Activated naive CD8-positive, alpha-beta T cell treated with anti-CD3 and anti-CD28 coated beads, Interleukin-2, amount 50 U/mL, for 24 hours (primary cell): ENCODE results near the gene SIK2.

ENCODE experiments used
- ATAC-seq: fragments of 150-1000 bp; cut with Tn5 transposase; one replicate; pipeline ENCODE4 v1.10.0; 2021
- DNase-seq: peaks from one replicate; pipeline ENCODE4 v3.0.0; 2021
- H3K27ac Mint-ChIP-seq: one replicate; pipeline ENCODE4 v1.8.0; 2021; ENCODE audit warnings: mild to moderate bottlenecking, mixed read lengths
- H3K27me3 Mint-ChIP-seq: one replicate; pipeline ENCODE4 v1.8.0; 2021; ENCODE audit warnings: mixed read lengths
- H3K36me3 Mint-ChIP-seq: one replicate; pipeline ENCODE4 v1.8.0; 2021; ENCODE audit warnings: low read depth, mixed read lengths
- H3K4me1 Mint-ChIP-seq: one replicate; pipeline ENCODE4 v1.8.0; 2021; ENCODE audit warnings: mixed read lengths
- H3K4me3 Mint-ChIP-seq: one replicate; pipeline ENCODE4 v1.8.0; 2021; ENCODE audit warnings: mild to moderate bottlenecking, moderate library complexity, mixed read lengths
- H3K9me3 Mint-ChIP-seq: one replicate; pipeline ENCODE4 v1.8.0; 2021; ENCODE audit warnings: mixed read lengths

SIK2 gene

DNA sequence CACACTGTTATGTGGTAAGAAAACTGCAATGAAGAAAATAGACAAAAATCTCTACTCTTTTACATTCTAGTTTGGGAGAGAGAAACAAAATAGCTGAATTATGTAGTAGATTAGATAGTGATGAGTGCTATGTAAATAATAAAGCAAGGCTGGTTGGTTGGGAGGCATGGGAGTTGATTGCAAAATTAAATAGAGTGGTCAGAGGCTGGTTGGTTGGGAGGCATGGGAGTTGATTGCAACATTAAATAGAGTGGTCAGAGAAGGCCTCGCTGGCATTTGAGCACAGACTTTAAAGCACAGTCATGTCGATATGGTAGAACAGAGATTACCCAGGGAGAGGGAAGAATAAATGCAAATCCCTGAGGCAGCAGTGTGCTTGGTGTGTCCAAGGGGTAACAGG, 22.4 kb downstream of the SIK2 start:
- ATAC-seq (no peak), DNase-seq (no peak)
- Mint-ChIP-seq H3K4me3 (no peak overlapping the region), H3K4me1 (peaks cover 3% of the 10 kb centered on the region), H3K27me3 (no peaks in the 10 kb centered on the region), H3K36me3 (peaks cover 31% of the 10 kb centered on the region), H3K27ac (no peak overlapping the region), H3K9me3 (peaks cover 8% of the 10 kb centered on the region)

DNA sequence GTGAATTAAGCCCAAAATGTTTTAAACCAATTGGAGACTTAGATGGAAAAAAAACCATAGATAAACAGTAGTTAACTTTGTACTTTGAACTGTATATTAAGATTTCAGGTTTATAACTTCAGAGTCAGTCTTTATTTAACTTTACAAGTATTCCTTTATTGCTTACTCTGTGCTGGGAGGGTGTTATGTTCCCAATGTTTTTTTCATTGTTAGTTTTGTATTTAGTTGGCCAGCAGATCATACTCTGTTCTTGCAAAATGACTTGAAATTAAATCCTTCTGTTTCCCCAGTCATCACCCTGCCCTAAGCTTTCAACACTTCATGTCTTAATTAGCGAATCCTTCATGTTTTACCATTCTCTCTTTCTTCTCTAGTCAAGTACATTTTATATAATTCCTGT, 25.3 kb downstream of the SIK2 start:
- no peak for ATAC-seq
- Mint-ChIP-seq H3K27ac (no peak overlapping the region), H3K27me3 (no peaks in the 10 kb centered on the region), H3K4me3 (no peak overlapping the region), H3K9me3 (peaks cover 6% of the 10 kb centered on the region), H3K4me1 (peaks cover 3% of the 10 kb centered on the region), H3K36me3 (peaks cover 27% of the 10 kb centered on the region)
- DNase-seq: no peak

- Mint-ChIP-seq H3K36me3 (peaks cover 12% of the 10 kb centered on the region), H3K27me3 (no peaks in the 10 kb centered on the region), H3K27ac (no peak overlapping the region), H3K4me1 (peaks cover 13% of the 10 kb centered on the region), H3K9me3 (no peaks in the 10 kb centered on the region), H3K4me3 (no peak overlapping the region)
- ATAC-seq (no peak), DNase-seq (no peak)
Observed at GRCh38 chr11:111629499-111629898, 27.2 kb downstream of the SIK2 start.

GRCh38 chr11:111631024-111631665, 28.9 kb downstream of the SIK2 start:
- ATAC-seq: no peak

DNA sequence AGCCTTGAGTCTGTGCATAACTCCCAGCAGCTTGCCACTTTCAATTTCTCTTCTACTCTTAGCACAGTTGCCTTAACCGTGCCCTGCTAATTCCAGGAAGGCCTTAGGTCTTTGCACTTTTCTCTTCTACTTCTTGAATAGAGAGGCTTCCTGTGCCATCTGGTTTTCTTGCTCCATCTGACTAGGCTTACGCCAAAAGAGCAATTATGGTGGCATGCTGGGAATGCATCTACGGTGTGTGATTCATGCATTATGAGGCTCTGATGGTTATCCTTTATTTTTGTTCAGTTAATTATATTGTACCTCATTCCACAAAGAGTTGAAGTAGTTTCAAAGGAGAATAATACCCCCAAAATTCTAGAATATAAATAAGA, 29.4 kb downstream of the SIK2 start:
- Mint-ChIP-seq H3K9me3 (no peaks in the 10 kb centered on the region), H3K27me3 (no peaks in the 10 kb centered on the region), H3K27ac (no peak overlapping the region), H3K36me3 (peaks cover 6% of the 10 kb centered on the region), H3K4me1 (peaks cover 26% of the 10 kb centered on the region), H3K4me3 (no peak overlapping the region)
- DNase-seq (no peak), ATAC-seq (no peak)

More at GRCh38 chr11:111631024-111631665, 28.9 kb downstream of the SIK2 start:
- peaks cover 26% of the 10 kb centered on the region for H3K4me1 Mint-ChIP-seq
- H3K4me3 Mint-ChIP-seq: no peak overlapping the region
- no peaks in the 10 kb centered on the region for H3K9me3 Mint-ChIP-seq
- no peaks in the 10 kb centered on the region for H3K27me3 Mint-ChIP-seq
- no peak overlapping the region for H3K27ac Mint-ChIP-seq
- DNase-seq: no peak
- peaks cover 6% of the 10 kb centered on the region for H3K36me3 Mint-ChIP-seq

DNA sequence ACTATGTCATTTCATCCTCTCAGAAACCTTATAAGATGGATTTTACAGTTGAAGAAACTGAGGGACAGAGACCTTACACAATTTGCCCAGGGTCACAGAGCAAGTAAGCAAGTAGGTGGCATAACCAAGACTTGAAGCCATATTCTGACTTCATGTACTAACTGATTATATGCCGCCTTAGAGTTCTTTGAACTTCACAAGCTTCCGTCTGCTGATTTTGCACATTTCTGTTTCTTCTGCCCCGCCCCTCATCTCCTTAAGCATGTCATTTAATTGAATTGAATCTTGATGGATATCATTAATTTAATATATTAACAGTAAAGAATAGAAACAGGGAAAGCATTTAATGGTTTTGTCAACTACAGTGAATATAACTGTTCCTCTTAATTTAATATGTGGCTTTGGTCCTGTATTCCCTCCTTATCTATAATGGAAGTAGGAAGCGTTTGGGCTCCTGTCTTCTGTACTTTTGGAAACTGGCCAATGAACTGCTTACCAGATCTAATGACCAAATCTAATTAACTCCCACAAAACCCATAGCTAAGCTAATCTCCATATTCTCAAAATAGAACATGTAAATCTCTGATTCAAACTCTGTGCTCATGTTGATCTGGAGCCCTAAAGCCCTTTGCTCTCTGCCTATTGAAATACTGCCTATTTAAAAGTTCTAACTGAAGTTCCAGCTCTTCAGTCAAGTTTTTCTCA, 30.4 kb downstream of the SIK2 start:
- no peak for ATAC-seq
- Mint-ChIP-seq H3K4me3 (no peak overlapping the region), H3K27ac (no peak overlapping the region), H3K27me3 (no peaks in the 10 kb centered on the region), H3K9me3 (no peaks in the 10 kb centered on the region), H3K4me1 (peaks cover 26% of the 10 kb centered on the region), H3K36me3 (peaks cover 7% of the 10 kb centered on the region)
- no peak for DNase-seq

DNA sequence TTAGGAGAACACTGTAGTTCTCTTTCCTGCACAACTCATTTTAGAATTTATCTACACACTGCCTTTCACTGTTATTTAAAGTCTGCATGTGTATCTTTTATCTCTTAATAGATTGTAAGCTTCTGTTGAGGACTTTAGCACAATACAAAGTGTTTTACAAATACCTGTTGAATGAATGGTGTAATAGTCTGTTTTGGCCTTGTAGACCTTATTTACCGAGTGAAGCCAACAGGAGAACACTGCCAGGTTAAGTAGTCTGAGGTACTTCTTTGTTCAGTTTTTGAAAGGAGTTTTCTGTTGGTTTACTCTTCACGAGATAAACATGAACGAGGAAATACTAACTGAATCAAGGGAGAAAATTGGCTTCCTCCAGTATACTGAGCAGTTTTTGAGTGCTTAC, 31.0 kb downstream of the SIK2 start:
- ATAC-seq: no peak

GRCh38 chr11:111633756-111634362, 31.6 kb downstream of the SIK2 start:
- Mint-ChIP-seq H3K36me3 (peaks cover 9% of the 10 kb centered on the region), H3K27me3 (no peaks in the 10 kb centered on the region), H3K27ac (no peak overlapping the region), H3K4me3 (no peak overlapping the region), H3K4me1 (peaks cover 37% of the 10 kb centered on the region), H3K9me3 (no peaks in the 10 kb centered on the region)
- peak; percentile 46 for ATAC-seq
- no peak for DNase-seq

More for the DNA sequence above, 31.0 kb downstream of the SIK2 start:
- H3K9me3 Mint-ChIP-seq: no peaks in the 10 kb centered on the region
- DNase-seq: no peak
- H3K36me3 Mint-ChIP-seq: peaks cover 10% of the 10 kb centered on the region
- H3K4me3 Mint-ChIP-seq: no peak overlapping the region
- H3K4me1 Mint-ChIP-seq: peaks cover 32% of the 10 kb centered on the region
- no peaks in the 10 kb centered on the region for H3K27me3 Mint-ChIP-seq
- no peak overlapping the region for H3K27ac Mint-ChIP-seq

GRCh38 chr11:111634981-111635705, 32.9 kb downstream of the SIK2 start:
- ATAC-seq: no peak
- Mint-ChIP-seq H3K36me3 (peaks cover 5% of the 10 kb centered on the region), H3K27ac (no peak overlapping the region), H3K4me3 (no peak overlapping the region), H3K27me3 (no peaks in the 10 kb centered on the region), H3K9me3 (no peaks in the 10 kb centered on the region), H3K4me1 (peaks cover 36% of the 10 kb centered on the region)
- no peak for DNase-seq

DNA sequence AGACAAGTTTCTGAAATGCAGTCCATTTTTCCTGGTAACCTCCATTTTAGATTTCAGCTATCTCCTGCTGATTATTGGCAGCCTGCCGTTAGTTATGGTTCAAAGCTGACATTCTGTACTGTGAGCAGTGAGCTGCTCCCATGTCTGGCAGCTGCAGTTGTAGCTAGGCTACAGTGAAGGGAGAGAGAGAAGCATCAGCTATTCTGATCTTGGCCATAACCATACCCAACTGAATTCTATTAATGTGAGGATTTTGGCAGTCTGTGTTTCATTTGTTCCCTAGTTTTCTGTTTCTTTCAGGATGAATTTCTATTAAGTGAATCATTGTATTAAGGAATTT, 33.4 kb downstream of the SIK2 start:
- no peak for DNase-seq
- peaks cover 36% of the 10 kb centered on the region for H3K4me1 Mint-ChIP-seq
- no peak overlapping the region for H3K27ac Mint-ChIP-seq
- no peak overlapping the region for H3K4me3 Mint-ChIP-seq
- no peaks in the 10 kb centered on the region for H3K27me3 Mint-ChIP-seq
- H3K36me3 Mint-ChIP-seq: peaks cover 5% of the 10 kb centered on the region
- ATAC-seq: no peak
- H3K9me3 Mint-ChIP-seq: no peaks in the 10 kb centered on the region

- no peak overlapping the region for H3K4me3 Mint-ChIP-seq
- DNase-seq (no peak), ATAC-seq (no peak)
- peaks cover 10% of the 10 kb centered on the region for H3K36me3 Mint-ChIP-seq
- H3K27me3 Mint-ChIP-seq: no peaks in the 10 kb centered on the region
- H3K9me3 Mint-ChIP-seq: no peaks in the 10 kb centered on the region
- peaks cover 36% of the 10 kb centered on the region for H3K4me1 Mint-ChIP-seq
- H3K27ac Mint-ChIP-seq: no peak overlapping the region
Observed at GRCh38 chr11:111637885-111638284, 35.6 kb downstream of the SIK2 start.

GRCh38 chr11:111639226-111639925, 37.1 kb downstream of the SIK2 start:
- Mint-ChIP-seq H3K4me1 (peaks cover 27% of the 10 kb centered on the region), H3K4me3 (no peak overlapping the region), H3K9me3 (no peaks in the 10 kb centered on the region), H3K27ac (no peak overlapping the region), H3K27me3 (no peaks in the 10 kb centered on the region), H3K36me3 (peaks cover 10% of the 10 kb centered on the region)
- DNase-seq (no peak), ATAC-seq (no peak)

GRCh38 chr11:111641339-111642015, 39.2 kb downstream of the SIK2 start:
- no peak overlapping the region for H3K27ac Mint-ChIP-seq

DNA sequence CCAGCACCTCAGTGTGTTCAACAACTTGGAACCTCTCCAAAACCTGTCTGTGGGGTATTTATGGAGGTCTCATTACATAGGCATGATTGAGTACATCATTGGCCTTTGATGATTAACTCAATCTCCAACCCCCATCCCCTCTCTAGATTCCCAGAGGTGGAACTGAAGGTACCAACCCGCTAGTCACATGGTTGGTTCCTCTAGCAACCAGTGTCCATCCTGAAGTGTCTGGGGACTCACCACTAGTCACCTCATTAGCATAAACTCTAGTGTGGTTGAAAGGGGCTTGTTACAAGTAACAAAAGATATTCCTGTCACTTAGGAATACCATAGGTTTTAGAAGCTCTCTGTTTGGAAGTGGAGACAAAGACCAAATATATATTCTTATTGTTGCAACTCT, 40.3 kb downstream of the SIK2 start:
- no peaks in the 10 kb centered on the region for H3K27me3 Mint-ChIP-seq
- no peak overlapping the region for H3K27ac Mint-ChIP-seq
- H3K36me3 Mint-ChIP-seq: peaks cover 10% of the 10 kb centered on the region
- DNase-seq (no peak), ATAC-seq (no peak)
- H3K4me3 Mint-ChIP-seq: no peak overlapping the region
- H3K4me1 Mint-ChIP-seq: peaks cover 15% of the 10 kb centered on the region
- no peaks in the 10 kb centered on the region for H3K9me3 Mint-ChIP-seq

More at GRCh38 chr11:111641339-111642015, 39.2 kb downstream of the SIK2 start:
- no peak for ATAC-seq
- DNase-seq: no peak
- no peaks in the 10 kb centered on the region for H3K27me3 Mint-ChIP-seq
- peaks cover 15% of the 10 kb centered on the region for H3K4me1 Mint-ChIP-seq
- H3K4me3 Mint-ChIP-seq: no peak overlapping the region
- H3K36me3 Mint-ChIP-seq: peaks cover 10% of the 10 kb centered on the region
- H3K9me3 Mint-ChIP-seq: no peaks in the 10 kb centered on the region
